ENCODE data around the gene CCND1.
A peak's percentile ranks its signal among the peaks of the same experiment; 100 is the strongest.

DNA sequence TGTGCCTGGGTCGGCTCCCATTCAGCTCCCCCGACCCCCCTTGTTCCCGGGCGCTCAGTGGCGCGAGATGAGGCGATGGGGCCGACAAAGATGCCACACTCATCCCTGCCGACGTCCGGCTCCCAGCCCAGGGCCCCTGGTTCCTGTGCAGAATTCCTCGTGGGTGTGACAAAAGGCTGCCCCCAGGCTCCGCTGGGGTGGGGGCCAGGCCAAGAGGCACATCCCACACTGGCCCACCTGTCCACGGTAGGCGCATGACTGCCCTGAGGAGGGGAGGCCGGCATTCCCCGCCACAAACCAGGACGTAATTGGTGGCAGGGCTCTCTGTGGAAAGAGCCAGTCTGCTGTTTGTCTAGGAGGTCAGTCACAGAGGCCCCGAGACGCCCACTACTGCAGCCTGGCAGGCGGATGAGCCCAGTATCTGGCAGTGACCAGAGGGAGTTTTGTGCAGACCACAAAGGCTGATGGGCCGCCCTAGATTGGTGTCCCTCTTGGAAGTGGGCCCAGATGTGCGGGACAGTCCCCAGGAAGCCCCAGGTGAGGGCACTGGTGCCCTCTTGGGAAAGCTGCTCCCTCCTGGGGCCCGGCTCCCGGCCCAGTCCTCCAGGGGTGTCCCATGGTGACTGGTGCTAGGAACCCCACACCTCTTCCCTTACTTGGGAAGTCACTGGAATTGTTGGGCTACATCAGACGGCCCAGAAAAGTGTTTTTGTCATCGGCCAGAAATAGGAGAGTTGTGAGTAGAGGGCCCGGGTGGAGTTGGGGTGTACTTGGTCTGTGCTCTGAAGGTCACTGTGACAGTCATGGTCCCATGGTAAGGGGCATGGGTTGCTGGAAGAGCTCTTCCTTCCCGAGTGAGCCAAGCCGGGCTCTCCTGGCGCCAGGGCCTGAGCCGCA, 5.8 kb downstream of the CCND1 start:
- peak in 1 of 3 donors; percentile 22 for TF ChIP-seq POLR2AphosphoS5 (IDR thresholded peaks at IDR 0.05)
- TF ChIP-seq, protein P1, sequence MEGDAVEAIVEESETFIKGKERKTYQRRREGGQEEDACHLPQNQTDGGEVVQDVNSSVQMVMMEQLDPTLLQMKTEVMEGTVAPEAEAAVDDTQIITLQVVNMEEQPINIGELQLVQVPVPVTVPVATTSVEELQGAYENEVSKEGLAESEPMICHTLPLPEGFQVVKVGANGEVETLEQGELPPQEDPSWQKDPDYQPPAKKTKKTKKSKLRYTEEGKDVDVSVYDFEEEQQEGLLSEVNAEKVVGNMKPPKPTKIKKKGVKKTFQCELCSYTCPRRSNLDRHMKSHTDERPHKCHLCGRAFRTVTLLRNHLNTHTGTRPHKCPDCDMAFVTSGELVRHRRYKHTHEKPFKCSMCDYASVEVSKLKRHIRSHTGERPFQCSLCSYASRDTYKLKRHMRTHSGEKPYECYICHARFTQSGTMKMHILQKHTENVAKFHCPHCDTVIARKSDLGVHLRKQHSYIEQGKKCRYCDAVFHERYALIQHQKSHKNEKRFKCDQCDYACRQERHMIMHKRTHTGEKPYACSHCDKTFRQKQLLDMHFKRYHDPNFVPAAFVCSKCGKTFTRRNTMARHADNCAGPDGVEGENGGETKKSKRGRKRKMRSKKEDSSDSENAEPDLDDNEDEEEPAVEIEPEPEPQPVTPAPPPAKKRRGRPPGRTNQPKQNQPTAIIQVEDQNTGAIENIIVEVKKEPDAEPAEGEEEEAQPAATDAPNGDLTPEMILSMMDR (IDR thresholded peaks at IDR 0.05 in 8 of 11, conservative IDR thresholded peaks at IDR 0.05 in 3 of 11) = no peak
- TF ChIP-seq POLR2A (IDR thresholded peaks at IDR 0.05) = no peak
